ENCODE results near the gene MYL6.
"Not testable (repeated sequence)": the region's sequence is repeated elsewhere in the genome, so short reads cannot be mapped to it uniquely, and the experiment has no call there.

The MYL6 gene

DNA sequence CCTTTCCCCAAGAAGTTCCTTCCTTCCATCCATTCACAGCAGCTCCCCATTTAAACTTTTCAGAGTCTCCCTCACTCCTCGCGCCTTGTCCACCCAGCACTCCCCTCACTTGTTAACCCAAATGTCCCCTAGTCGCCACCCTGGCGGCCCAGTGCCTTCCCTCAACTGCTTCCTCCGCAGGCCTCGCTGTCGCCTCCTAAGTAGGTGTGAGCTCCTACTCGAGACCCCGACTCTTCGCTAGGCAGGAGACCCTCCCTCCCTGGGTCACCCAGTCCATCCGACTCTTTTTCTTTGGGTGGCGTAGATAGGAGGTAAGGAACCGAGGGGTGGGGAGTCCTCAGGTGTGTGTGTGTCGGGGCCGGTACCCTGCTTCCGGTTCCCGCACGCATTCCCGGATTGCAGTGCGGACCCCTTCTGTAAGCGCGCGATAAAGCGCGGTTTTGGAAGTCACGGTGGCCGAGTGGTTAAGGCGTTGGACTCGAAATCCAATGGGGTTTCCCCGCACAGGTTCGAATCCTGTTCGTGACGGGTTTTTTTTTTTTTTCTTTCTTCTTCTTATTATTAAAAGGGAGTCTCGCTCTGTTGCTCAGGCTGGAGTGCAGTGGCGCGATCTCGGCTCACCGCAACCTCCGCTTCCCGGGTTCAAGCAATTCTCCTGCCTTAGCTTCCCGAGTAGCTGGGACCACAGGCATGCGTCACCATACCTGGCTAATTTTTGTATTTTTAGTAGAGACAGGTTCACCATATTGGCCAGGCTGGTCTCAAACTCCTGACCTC, 31.9 kb downstream of the MYL6 start:
- peak; percentile 76 for DNase-seq (ENCODE audit: low read depth)

DNA sequence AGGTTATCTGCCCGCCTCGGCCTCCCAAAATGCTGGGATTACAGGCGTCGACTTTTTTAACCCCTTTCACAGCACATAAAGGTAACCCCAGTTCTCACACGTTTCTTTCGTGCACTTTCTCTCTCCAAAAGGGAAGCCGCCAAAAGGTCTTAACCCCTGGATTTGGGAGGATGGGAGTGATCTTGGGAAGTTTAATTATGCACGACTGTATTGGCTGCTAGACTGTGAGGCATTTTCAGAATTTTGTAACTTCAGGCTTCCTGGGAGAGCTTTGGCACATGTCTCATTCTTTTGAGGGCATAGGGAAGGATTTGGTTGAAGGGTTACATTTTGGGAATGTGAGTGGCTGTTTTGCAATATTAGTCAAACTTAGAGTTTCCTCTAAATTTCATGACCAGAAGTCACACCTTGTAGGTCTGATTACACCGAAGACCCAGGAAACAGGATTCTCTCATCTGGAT, 32.6 kb downstream of the MYL6 start:
- DNase-seq (ENCODE audit: low read depth): no peak

DNA sequence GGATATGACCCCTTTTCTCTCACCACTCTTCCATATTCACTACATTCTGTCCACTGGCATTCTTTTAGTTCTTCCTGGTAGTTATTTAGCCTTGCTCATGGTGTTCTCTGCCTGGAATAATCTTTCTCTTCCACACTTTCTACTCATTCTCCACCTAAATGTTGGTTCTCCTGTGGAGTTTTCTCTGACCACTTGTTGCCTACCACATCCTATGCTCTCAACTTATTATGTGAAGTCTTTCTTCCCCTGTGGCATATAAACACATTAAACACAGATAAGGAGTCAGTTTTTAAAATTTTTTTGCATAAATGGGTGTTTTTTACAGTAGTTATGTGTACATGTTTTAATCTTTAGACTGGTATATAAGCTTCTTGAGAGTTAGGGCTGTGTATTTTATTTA, 34.4 kb downstream of the MYL6 start:
- DNase-seq (ENCODE audit: low read depth): no peak

DNA sequence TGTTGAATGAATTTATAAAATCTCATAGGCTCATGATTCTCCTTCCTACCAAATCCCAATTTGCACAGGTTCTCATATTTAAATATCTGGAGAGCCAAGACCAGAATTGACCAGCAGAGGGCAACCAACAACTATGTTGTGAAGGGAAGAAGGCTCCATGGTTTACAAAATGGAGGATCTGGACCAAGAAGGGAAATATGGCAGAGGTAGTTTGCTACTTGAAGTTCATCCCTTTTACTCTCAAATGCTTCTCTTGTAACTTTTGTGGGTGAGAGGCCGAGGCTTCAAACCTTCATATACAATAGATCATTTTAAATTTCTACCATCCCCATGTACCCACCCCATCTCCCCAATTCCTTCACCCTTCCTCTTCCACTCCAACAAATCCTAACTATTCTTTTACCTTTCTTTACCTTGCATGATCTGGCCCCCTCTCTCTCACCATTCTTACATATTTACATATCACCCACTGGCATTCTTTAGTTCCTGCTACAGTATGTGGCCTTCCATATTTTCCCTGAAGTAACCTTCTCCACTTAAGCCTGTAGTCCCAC, 34.9 kb downstream of the MYL6 start:
- peak; percentile 47 for DNase-seq (ENCODE audit: low read depth)

DNA sequence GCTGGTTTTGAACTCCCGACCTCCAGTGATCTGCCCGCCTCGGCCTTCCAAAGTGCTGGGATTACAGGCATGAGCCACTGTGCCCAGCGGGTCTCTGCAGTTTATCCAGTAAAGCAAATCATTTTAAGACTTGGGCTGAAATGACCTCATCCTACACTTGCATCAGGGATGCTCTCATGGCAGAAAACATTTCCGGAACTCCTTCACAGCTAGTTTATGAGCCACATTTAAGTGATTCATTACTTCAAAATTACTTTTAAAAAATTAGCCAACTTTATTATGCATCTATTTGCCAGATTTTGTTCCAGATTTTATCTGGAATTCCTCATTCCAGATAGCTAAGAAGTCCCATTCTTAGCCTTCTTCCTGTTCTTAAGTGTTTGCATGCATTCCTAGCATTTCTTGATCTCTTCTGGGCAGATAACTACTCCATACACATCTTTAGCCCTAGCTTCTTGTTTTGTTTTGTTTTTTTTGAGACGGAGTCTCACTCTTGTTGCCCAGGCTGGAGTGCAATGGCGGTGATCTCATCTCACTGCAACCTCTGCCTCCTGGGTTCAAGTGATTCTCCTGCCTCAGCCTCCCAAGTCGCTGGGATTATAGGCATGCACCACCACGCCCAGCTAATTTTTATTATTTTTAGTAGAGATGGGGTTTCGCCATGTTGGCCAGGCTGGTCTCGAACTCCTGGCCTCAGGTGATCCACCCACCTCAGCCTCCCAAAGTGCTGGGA, 38.8 kb downstream of the MYL6 start:
- not testable (repeated sequence) for DNase-seq (ENCODE audit: low read depth)

DNA sequence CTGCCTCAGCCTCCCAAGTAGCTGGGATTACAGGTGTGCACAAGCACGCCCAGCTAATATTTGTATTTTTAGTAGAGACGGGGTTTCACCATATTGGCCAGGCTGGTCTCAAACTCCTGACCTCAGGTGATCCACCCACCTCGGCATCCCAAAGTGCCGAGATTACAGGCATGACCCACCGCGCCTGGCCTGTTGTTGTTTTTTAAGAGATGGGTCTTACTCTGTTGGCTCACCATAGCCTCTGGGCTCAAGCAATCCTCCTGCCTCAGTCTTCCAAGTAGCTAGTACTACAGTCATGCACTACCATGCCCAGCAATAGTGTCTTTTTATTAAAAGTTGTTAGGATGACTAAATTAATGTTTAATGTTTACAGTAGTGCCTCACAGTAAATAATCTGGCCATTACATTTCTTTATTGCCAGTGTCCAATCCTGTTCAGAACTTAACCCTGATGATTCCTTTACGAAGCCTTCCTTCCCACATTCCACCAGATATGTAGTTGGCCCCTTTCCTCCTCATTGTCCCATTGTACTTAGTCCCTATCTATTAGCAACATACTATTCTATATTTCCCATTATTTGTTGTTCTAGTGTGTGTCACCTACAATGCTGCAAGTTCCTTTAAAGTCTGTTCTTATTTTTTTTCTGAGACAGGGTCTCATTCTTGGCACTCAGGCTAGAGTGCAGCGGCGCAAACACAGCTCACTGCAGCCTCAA, 39.9 kb downstream of the MYL6 start:
- no peak for DNase-seq (ENCODE audit: low read depth)

DNA sequence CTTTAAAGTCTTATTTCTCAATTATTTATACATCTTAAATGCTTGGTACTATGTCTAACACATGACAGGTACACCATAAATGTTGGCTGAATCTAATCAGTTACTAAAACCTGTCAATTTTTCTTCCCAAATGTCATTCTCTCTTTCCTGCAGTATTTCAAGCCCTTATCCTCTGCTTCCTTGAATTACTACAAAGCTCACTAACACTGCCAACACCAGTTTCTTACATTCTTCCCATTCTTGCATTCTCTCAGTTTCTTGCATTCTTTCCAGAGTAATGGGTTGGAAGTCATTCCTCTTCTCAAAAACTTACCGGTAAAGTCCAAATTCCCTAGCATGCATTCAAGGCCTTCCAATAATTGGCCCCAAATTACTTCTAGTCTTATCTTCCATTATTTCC, 40.7 kb downstream of the MYL6 start:
- no peak for DNase-seq (ENCODE audit: low read depth)

DNA sequence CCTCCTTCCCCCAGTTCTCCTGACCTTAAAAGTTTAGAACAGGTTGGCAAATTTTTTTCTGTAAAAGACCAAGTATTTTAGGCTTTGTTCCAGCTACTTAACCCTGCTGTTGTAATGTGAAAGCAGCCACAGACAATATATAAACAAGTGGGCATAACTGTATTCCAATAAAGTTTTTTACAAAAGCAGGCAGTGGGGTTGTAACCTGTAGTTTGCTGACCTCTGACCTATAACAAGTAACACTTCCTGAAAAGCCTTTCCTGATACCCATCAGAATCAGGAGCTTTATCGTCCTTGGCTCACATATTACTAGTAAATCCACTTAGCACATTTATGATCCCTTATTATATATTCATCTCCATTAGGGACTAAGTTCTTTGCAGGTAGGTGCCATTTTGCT, 44.2 kb downstream of the MYL6 start:
- no peak for DNase-seq (ENCODE audit: low read depth)

DNA sequence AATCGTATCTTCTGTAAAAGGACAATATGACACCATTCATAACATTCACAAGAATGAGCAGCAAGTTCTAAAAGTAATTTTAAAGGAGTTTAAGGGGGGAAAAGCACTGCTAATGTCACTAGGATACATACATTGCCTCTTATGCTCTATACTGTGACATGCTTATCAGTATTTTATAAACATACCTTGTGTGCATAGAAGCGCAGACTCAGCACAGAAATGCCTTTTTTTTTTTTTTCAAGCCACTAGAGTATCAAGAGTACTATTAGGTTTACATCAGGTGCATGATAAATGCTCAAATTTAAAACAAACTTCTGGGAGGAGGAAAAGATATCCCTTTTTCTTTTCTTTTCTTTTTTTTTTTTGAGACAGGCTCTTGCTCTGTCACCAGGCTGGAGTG, 44.7 kb downstream of the MYL6 start:
- no peak for DNase-seq (ENCODE audit: low read depth)

DNA sequence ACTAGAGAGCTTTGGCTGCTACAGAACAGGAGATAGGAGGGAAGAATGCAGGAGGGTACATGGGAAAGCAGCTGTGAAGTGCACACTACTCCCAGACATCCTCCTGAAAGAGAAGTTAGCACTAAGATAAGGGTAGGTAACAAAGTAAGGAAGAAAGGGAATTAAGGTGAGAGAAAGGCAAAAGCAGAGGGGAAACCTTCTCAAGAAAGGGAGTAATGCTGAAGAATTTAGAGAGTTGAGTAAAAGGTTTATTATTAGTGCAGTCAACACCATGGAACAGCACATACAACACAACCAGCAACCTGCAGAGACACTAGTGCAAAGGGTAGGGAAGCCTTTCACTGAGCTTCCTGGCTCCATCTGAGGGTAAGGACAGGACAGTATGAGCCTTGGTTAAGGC, 46.1 kb downstream of the MYL6 start:
- no peak for DNase-seq (ENCODE audit: low read depth)

DNA sequence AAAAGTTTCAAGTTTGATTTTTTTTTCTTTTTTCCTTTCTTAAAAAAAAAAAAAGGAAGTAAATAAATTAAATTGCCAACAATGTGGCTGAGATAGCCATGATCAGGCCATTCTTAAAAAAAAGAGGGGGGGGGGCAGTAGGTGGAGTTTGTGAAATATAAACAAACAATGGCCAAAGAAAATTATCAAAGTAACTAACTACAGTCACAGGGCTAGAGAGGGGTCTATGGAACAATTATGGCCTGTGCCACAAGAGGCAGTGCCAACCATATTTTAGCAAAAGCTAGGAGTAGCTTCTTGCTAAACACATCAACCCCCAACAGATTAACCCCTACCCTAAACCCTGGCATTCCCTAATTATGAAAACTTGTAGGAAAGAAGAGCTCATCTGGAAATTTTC, 47.3 kb downstream of the MYL6 start:
- no peak for DNase-seq (ENCODE audit: low read depth)

DNA sequence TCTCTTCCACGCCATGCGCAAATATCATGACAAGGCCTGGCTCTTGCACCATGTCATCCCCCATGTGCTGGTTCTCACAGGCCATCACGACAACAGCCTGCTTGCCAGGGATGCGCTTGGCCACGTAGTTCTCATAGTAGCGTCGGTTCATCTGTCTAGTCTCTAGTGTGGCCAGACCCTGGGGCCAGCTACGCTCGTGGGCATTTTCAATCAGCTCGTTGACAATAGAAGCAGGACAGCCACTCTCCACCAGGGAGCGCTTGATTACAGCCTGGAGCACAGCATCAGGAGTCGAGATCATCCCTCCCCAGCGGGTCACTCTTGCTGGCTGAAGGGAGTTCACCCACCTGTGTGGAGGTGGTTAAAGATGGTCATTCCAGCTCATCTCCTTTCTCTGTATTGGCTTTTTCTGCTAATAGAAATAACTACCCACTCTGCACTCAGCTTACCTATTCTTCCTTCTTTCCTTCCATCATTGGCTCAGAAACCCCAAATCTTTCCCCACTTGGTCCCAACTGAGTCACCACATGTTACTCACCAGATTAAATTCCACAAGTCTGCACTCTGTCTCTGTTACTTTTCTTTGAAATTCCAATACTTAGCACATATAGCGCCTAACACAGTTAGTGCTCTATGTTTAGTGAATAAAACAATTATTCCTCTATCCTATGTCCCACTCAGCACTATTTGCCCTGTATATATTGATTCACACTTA, 48.5 kb downstream of the MYL6 start:
- DNase-seq (ENCODE audit: low read depth): no peak

DNA sequence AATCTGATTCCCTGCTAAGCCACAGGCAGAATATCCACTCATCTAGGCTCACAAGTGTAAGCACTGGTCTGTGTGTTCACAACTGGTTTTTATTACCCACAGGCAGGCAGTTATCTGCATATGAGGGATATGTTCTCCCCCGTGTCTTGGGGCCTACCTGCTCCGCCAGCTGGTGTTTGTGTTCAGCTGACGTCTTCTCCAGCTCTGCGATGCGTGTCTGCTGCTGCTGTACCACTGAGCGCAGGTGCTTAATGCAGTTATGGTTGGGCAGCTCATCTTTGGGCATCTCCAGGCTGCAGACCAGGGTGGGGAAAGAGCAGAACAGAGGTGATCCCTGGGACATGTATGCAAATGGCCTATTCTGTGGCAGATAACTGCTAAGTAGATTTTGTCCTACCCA, 49.8 kb downstream of the MYL6 start:
- no peak for DNase-seq (ENCODE audit: low read depth)

Data from stimulated activated CD8-positive, alpha-beta memory T cell treated with anti-CD3 and anti-CD28 coated beads, Interleukin-4, amount 100 ng/mL, for 24 hours (primary cell).